HepG2 (cell line): ENCODE results near the gene COG4. TPM values are rescaled to one million over a fixed set of nuclear protein-coding genes. Genes with fewer than 3 reads are reported as not detected.

ENCODE experiments used
- ATAC-seq: fragments of 200-7000 bp; cut with Tn5 transposase; 3 replicates; pipeline ENCODE4 v1.9.1; 2020; ENCODE audit warnings: mild to moderate bottlenecking, moderate library complexity
- BruUV-seq: library from RNA; stranded (reverse); fragments of 400-500 nt; replicated peaks from 2 replicates; lab custom pipeline; 2021; lab: Mats Ljungman, UMichigan
- CTCF ChIA-PET: fragments of 300-600 bp; formaldehyde crosslinking; extraction: SDS; loops from one replicate; lab custom pipeline; 2021; ENCODE audit warnings: low total read pairs, inconsistent platforms, low intra/inter-chr PET ratio; lab: Yijun Ruan, JAX
- POLR2A ChIA-PET: fragments of 350-600 bp; sonication (Branson Sonifier 250); formaldehyde crosslinking; loops from one replicate; lab custom pipeline; 2020; ENCODE audit warnings: antibody characterized with exemption, inconsistent platforms; lab: Yijun Ruan, JAX
- DNase-seq: peaks from one replicate; pipeline ENCODE4 v3.0.0-alpha.2; 2015; ENCODE audit warnings: low spot score
- FAIRE-seq: peaks from 3 replicates; lab custom pipeline; 2011; peaks lifted over from hg19 to GRCh38; lab: Jason Lieb, UNC
- H2AFZ ChIP-seq: one replicate; pipeline ENCODE4 v1.6.1; 2011; ENCODE audit warnings: low read length, inconsistent platforms
- H3K27ac ChIP-seq: fragments of 300-600 bp; 3 replicates; pipeline ENCODE4 v1.8.0; 2011; ENCODE audit warnings: mixed run types, mild to moderate bottlenecking, mixed read lengths, low read length, inconsistent platforms; ENCODE audit not compliant: insufficient read depth; ENCODE audit errors: extremely low read length
- H3K27me3 ChIP-seq, 2 experiments: fragments of 200-600 bp in 1 of 2; 2 replicates in 1 of 2; 3 replicates in 1 of 2; pipeline versions ENCODE4 v1.6.0 to v1.8.0; 2011; ENCODE audit warnings: low read length in 2 of 2, mild to moderate bottlenecking in 2 of 2, moderate library complexity in 2 of 2, inconsistent platforms in 1 of 2; ENCODE audit not compliant: insufficient read depth in 2 of 2, control insufficient read depth in 1 of 2
- H3K36me3 ChIP-seq, 2 experiments: fragments of 200-600 bp in 1 of 2; replicated peaks in 1 of 2; 2 replicates in 1 of 2; 3 replicates in 1 of 2; pipeline versions ENCODE4 v1.5.1 to v1.8.0; 2011; ENCODE audit warnings: low read length in 2 of 2, inconsistent platforms in 1 of 2; ENCODE audit not compliant: insufficient read depth in 2 of 2, control insufficient read depth in 1 of 2
- H3K4me1 ChIP-seq: 2 replicates; pipeline ENCODE4 v1.5.1; 2012; ENCODE audit warnings: low read length, inconsistent platforms; ENCODE audit not compliant: insufficient read depth
- H3K4me2 ChIP-seq: 2 replicates; pipeline ENCODE4 v1.6.0; 2011; ENCODE audit warnings: low read depth, low read length, inconsistent platforms
- H3K4me3 ChIP-seq, 3 experiments: fragments of 200-600 bp in 1 of 3; sonication (generic), shearing (Covaris generic) in 1 of 3; replicated peaks in 1 of 3; 2 replicates each; pipeline ENCODE4 v1.5.1; 2011 to 2016; ENCODE audit warnings: low read length in 3 of 3, inconsistent platforms in 2 of 3, low read depth in 2 of 3, mild to moderate bottlenecking in 2 of 3, control low read depth in 1 of 3, mixed read lengths in 1 of 3; ENCODE audit not compliant: insufficient read depth in 1 of 3
- H3K79me2 ChIP-seq: one replicate; pipeline ENCODE4 v1.6.1; 2011; ENCODE audit warnings: low read length, inconsistent platforms; ENCODE audit not compliant: insufficient read depth
- H3K9ac ChIP-seq: 2 replicates; pipeline ENCODE4 v1.6.0; 2011; ENCODE audit warnings: mild to moderate bottlenecking, low read depth, low read length, inconsistent platforms; ENCODE audit not compliant: insufficient read depth
- H3K9me3 ChIP-seq: 2 replicates; pipeline ENCODE4 v1.5.1; 2012; ENCODE audit warnings: mild to moderate bottlenecking, low read length
- H4K20me1 ChIP-seq: 2 replicates; pipeline ENCODE4 v1.6.0; 2011; ENCODE audit warnings: inconsistent platforms, mild to moderate bottlenecking, low read length, moderate library complexity; ENCODE audit not compliant: insufficient read depth
- HHEX ChIP-seq: IDR thresholded peaks from 2 replicates; pipeline ENCODE4 v1.6.1; 2016; ENCODE audit warnings: control low read depth
- MATR3 ChIP-seq: sonication (generic); formaldehyde crosslinking; IDR thresholded peaks from 2 replicates; pipeline ENCODE4 v1.4.0; 2020; ENCODE audit warnings: missing genetic modification reagents
- NFE2L1 ChIP-seq: sonication (generic); formaldehyde crosslinking; IDR thresholded peaks from 2 replicates; pipeline ENCODE4 v1.4.0; 2020; ENCODE audit warnings: missing genetic modification reagents, mild to moderate bottlenecking, borderline replicate concordance
- PHB2 ChIP-seq: fragments of 450-650 bp; IDR thresholded peaks from 2 replicates; pipeline ENCODE4 v1.6.1; 2018; ENCODE audit not compliant: partially characterized antibody
- POLR2AphosphoS5 ChIP-seq: IDR thresholded peaks from 2 replicates; pipeline ENCODE4 v1.6.1; 2012; ENCODE audit warnings: low read depth, low read length
- PRPF4 ChIP-seq: fragments of 200-400 bp; formaldehyde crosslinking; IDR thresholded peaks from 2 replicates; pipeline ENCODE4 v1.6.1; 2016; ENCODE audit warnings: low read length, low read depth; ENCODE audit not compliant: poor library complexity, severe bottlenecking
- TEAD3 ChIP-seq: optimal IDR thresholded peaks from 2 replicates; pipeline ENCODE3; 2016; ENCODE audit warnings: borderline replicate concordance
- ZKSCAN8 ChIP-seq: IDR thresholded peaks from 2 replicates; pipeline ENCODE4 v1.6.1; 2016; ENCODE audit warnings: borderline replicate concordance, missing genetic modification reagents, missing compliant biosample characterization
- ZNF580 ChIP-seq: IDR thresholded peaks from 2 replicates; pipeline ENCODE4 v1.6.1; 2016; ENCODE audit warnings: low read depth, borderline replicate concordance
- ZNF687 ChIP-seq: sonication (generic); formaldehyde crosslinking; IDR thresholded peaks from 2 replicates; pipeline ENCODE4 v1.5.1; 2020; ENCODE audit warnings: mild to moderate bottlenecking, missing genetic modification reagents, moderate library complexity
- ZNF891 ChIP-seq: sonication (generic); formaldehyde crosslinking; IDR thresholded peaks from 2 replicates; pipeline ENCODE4 v1.5.0; 2020; ENCODE audit warnings: mild to moderate bottlenecking, missing genetic modification reagents
- WGBS: methylation state at CpG from one replicate; pipeline ENCODE4 v1.1.6; 2017; ENCODE audit warnings: low lambda C conversion rate; 5-methylcytosine and 5-hydroxymethylcytosine counted together
- in situ Hi-C: cut with HindIII; loops from 2 replicates; pipeline ENCODE4 v1.10.0; 2017; ENCODE audit warnings: low pct_unique_long_range_greater_than_20kb; ENCODE audit not compliant: extremely low pct_ligation_motif_present
- intact Hi-C: fragments of 100-400 bp; cut with micrococcal nuclease; formaldehyde crosslinking; loops from one replicate; pipeline ENCODE4 v1.10.0; 2022; ENCODE audit not compliant: unreplicated experiment
- polyA plus RNA-seq, 8 experiments: library from polyadenylated mRNA; depleted of rRNA in 3 of 8; stranded (reverse) in 7 of 8; unstranded in 1 of 8; fragments of >200 nt; fragmentation: Illumina TruSeq in 4 of 8; extraction: Trizol in 4 of 8; gene quantifications; 2 replicates each; pipeline versions ENCODE4 v1.2.1 to v1.2.3, GENCODE V29; 2011 to 2016; ENCODE audit warnings: low read depth in 4 of 8, missing spikeins in 1 of 8, mixed read lengths in 1 of 8; ENCODE audit not compliant: insufficient read depth in 1 of 8
- total RNA-seq, 5 experiments: library from RNA; depleted of rRNA; stranded (reverse); fragments of >200 nt; fragmentation: Illumina TruSeq; extraction: Trizol; gene quantifications; 2 replicates each; pipeline ENCODE4 v1.2.3, GENCODE V29; 2016; ENCODE audit warnings: low read depth in 1 of 5
- TF ChIP-seq, protein P1 (sequence below): sonication (generic); formaldehyde crosslinking; IDR thresholded peaks from 2 replicates; pipeline ENCODE4 v1.5.1; 2020; ENCODE audit warnings: missing genetic modification reagents, mild to moderate bottlenecking, borderline replicate concordance
- TF ChIP-seq, protein P2 (sequence below): sonication (generic); formaldehyde crosslinking; IDR thresholded peaks from 2 replicates; pipeline ENCODE4 v1.8.0; 2023; ENCODE audit warnings: mild to moderate bottlenecking, missing genetic modification reagents
- TF ChIP-seq, protein P3 (sequence below): IDR thresholded peaks from 2 replicates; pipeline ENCODE4 v1.6.1; 2018; ENCODE audit warnings: missing genetic modification reagents
- TF ChIP-seq, protein P4 (sequence below): sonication (generic); formaldehyde crosslinking; conservative IDR thresholded peaks from 2 replicates; pipeline ENCODE4 v1.5.0; 2020; ENCODE audit warnings: missing genetic modification reagents

COG4 gene
- total and polyA plus RNA-seq, 2 of the 13 experiments (the other 11 are each of a cell fraction or from before 2014, with no cell fraction given) = 51.1 to 73.8 TPM

DNA sequence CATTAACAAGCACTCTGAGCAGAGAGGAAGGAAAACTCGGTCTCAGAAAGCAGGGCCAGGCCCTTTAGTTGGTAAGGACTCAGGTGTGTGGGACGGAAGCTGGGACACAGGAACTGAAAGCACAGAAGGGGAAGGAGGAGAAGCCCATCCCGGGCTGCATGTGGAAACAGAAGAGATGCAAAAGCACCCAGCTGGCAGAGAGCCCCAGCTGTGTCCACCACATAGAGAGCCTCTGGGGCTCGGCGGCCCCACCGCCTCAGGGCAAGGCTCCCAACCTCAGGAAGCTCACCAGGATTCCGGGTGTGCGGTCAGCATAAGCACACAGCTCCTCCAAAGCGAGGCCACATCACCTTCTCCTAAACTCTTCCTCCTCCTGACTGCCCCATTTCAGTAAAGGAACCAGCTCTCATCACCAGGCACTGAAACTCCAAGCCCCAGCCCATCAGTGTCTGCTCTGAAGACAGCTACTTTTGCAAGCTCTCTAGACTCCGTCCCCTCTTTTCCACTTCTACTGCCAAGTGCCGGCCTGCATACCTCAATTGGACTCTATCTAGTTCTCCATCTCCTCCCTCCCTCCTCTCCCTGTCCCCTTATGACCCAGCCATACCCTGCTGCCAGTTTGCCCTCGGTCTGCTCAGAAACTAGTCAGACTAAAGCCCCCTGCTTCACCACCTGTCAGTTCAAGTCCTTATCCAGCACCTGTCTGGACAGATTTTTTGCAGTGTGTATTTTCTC lies 90.5 kb downstream of the COG4 start:
- H3K4me1 ChIP-seq = peaks cover 94% of the 10 kb centered on the region
- no TSS peak for BruUV-seq
- intact Hi-C loops = no loop called here
- peak overlapping the region; percentile 65 for H3K27ac ChIP-seq
- no peaks in the 10 kb centered on the region; a peak in 1 of 5 replicates for H3K27me3 ChIP-seq
- H3K36me3 ChIP-seq = peaks cover 7 to 9% of the 10 kb centered on the region in 2 experiments
- in situ Hi-C loops = no loop called here
- H3K79me2 ChIP-seq = peaks cover 70% of the 10 kb centered on the region
- ChIA-PET POLR2A (interaction anchor here (1.1 to 3.9 kb wide), 6 partner anchors 8 to 133 kb away, joined by 3 to 29 read pairs (median 4); partner anchors contain the start of gene FCSK), CTCF (no interaction called here)
- peak overlapping the region in 1 of 3 experiments; percentile 14; a peak in 1 of 6 replicates for H3K4me3 ChIP-seq
- H3K9ac ChIP-seq = peak overlapping the region; percentile 52
- no peaks in the 10 kb centered on the region for H3K9me3 ChIP-seq
- no peak for DNase-seq
- H3K4me2 ChIP-seq = peak overlapping the region; percentile 36
- FAIRE-seq = no peak
- no peak overlapping the region for H2AFZ ChIP-seq
- ATAC-seq = no peak
- WGBS = 61% methylated on average over 12 of the region's 12 CpGs
- no peaks in the 10 kb centered on the region for H4K20me1 ChIP-seq
- no peak for TF ChIP-seq PRPF4
- TF ChIP-seq ZKSCAN8 (CRISPR knock-in tag) = no peak
- no peak for TF ChIP-seq POLR2AphosphoS5
- peak; percentile 55 for TF ChIP-seq ZNF687 (CRISPR knock-in tag)
- TF ChIP-seq ZNF891 = no peak
- TF ChIP-seq MATR3 = no peak
- TF ChIP-seq NFE2L1 (CRISPR knock-in tag) = no peak
- TF ChIP-seq PHB2 = no peak
- TF ChIP-seq, protein P1, sequence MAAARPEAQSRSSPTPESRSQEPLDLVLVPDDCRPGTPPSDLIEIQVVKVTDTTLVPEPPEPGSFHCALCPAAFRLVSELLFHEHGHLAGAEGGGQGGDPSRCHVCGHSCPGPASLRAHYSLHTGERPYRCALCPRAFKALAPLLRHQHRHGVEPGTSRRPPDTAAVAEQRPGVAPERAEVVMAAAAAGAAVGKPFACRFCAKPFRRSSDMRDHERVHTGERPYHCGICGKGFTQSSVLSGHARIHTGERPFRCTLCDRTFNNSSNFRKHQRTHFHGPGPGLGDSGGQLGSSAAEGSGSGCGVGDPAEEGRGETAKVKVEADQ = no peak
- TF ChIP-seq, protein P2, sequence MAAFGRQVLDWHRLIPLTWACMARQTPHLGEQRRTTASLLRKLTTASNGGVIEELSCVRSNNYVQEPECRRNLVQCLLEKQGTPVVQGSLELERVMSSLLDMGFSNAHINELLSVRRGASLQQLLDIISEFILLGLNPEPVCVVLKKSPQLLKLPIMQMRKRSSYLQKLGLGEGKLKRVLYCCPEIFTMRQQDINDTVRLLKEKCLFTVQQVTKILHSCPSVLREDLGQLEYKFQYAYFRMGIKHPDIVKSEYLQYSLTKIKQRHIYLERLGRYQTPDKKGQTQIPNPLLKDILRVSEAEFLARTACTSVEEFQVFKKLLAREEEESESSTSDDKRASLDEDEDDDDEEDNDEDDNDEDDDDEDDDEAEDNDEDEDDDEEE (CRISPR knock-in tag) = 0 out of 2 replicates have a peak, but pooled peaks have one; percentile 51
- no peak for TF ChIP-seq ZNF580 (CRISPR knock-in tag)
- TF ChIP-seq HHEX (CRISPR knock-in tag) = no peak
- no peak for TF ChIP-seq TEAD3 (CRISPR knock-in tag)
- TF ChIP-seq, protein P3, sequence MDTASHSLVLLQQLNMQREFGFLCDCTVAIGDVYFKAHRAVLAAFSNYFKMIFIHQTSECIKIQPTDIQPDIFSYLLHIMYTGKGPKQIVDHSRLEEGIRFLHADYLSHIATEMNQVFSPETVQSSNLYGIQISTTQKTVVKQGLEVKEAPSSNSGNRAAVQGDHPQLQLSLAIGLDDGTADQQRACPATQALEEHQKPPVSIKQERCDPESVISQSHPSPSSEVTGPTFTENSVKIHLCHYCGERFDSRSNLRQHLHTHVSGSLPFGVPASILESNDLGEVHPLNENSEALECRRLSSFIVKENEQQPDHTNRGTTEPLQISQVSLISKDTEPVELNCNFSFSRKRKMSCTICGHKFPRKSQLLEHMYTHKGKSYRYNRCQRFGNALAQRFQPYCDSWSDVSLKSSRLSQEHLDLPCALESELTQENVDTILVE = no peak
- TF ChIP-seq, protein P4, sequence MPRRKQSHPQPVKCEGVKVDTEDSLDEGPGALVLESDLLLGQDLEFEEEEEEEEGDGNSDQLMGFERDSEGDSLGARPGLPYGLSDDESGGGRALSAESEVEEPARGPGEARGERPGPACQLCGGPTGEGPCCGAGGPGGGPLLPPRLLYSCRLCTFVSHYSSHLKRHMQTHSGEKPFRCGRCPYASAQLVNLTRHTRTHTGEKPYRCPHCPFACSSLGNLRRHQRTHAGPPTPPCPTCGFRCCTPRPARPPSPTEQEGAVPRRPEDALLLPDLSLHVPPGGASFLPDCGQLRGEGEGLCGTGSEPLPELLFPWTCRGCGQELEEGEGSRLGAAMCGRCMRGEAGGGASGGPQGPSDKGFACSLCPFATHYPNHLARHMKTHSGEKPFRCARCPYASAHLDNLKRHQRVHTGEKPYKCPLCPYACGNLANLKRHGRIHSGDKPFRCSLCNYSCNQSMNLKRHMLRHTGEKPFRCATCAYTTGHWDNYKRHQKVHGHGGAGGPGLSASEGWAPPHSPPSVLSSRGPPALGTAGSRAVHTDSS (CRISPR knock-in tag) = no peak
